T-helper 1 cell (primary cell): Measurements from ENCODE around the gene LY86.
"Not testable (repeated sequence)": the region's sequence is repeated elsewhere in the genome, so short reads cannot be mapped to it uniquely, and the experiment has no call there.

Experiments
- DNase-seq, 5 donors: peaks; one replicate each; pipeline ENCODE4 v3.0.0-alpha.2; 2012 to 2020

Gene LY86

GRCh38 chr6:6654599-6655575, 66.4 kb downstream of the LY86 start:
- peak in 1 of 5 donors; percentile 93 for DNase-seq

- peak in 1 of 5 donors; percentile 82 for DNase-seq
Measured at GRCh38 chr6:6655805-6656251, 67.3 kb downstream of the LY86 start.

- DNase-seq = peak in 1 of 5 donors; percentile 73
Measured at GRCh38 chr6:6656287-6656686, 67.8 kb downstream of the LY86 start.

- no peak for DNase-seq
Measured at GRCh38 chr6:6657085-6657819, 68.7 kb downstream of the LY86 start.

GRCh38 chr6:6657820-6658217, 69.3 kb downstream of the LY86 start:
- no peak for DNase-seq

GRCh38 chr6:6659600-6660327, 71.2 kb downstream of the LY86 start:
- DNase-seq = no peak

- no peak for DNase-seq
Measured at GRCh38 chr6:6660339-6661045, 72.0 kb downstream of the LY86 start.

- DNase-seq = no peak
Measured at GRCh38 chr6:6661191-6661590, 72.7 kb downstream of the LY86 start.

GRCh38 chr6:6661684-6662083, 73.2 kb downstream of the LY86 start:
- DNase-seq = no peak

- no peak for DNase-seq
Measured at GRCh38 chr6:6663421-6664135, 75.1 kb downstream of the LY86 start.

GRCh38 chr6:6665555-6666243, 77.2 kb downstream of the LY86 start:
- DNase-seq = no peak

- not testable (repeated sequence) for DNase-seq
Measured at GRCh38 chr6:6670150-6670549, 81.6 kb downstream of the LY86 start.

GRCh38 chr6:6674872-6675271, 86.4 kb downstream of the LY86 start:
- no peak for DNase-seq

- DNase-seq = peak; percentile 23 to 77 (median 53)
Measured at GRCh38 chr6:6676910-6677441, 88.5 kb downstream of the LY86 start.

- DNase-seq = no peak
Measured at GRCh38 chr6:6678185-6678671, 89.7 kb downstream of the LY86 start.

GRCh38 chr6:6678811-6679210, 90.3 kb downstream of the LY86 start:
- no peak for DNase-seq

GRCh38 chr6:6679633-6680032, 91.1 kb downstream of the LY86 start:
- DNase-seq = no peak

- no peak for DNase-seq
Measured at GRCh38 chr6:6680526-6680925, 92.0 kb downstream of the LY86 start.

GRCh38 chr6:6681075-6681849, 92.7 kb downstream of the LY86 start:
- DNase-seq = no peak

GRCh38 chr6:6682225-6682624, 93.7 kb downstream of the LY86 start:
- DNase-seq = no peak
